GM19463 (cell line): ENCODE data around the gene PHACTR3.

Experiments
- ATAC-seq: cut with Tn5 transposase; IDR thresholded peaks from one replicate; pipeline ENCODE4 v1.9.1; 2021; ENCODE audit warnings: mild to moderate bottlenecking, moderate library complexity; ENCODE audit not compliant: unreplicated experiment

The PHACTR3 gene

GRCh38 chr20:59688999-59689398, 84.7 kb downstream of the PHACTR3 start:
- ATAC-seq = no peak

GRCh38 chr20:59690101-59690500, 85.8 kb downstream of the PHACTR3 start:
- no peak for ATAC-seq

- ATAC-seq = no peak
Observed at GRCh38 chr20:59690976-59691375, 86.6 kb downstream of the PHACTR3 start.

GRCh38 chr20:59692139-59692538, 87.8 kb downstream of the PHACTR3 start:
- ATAC-seq = no peak

GRCh38 chr20:59693587-59693986, 89.2 kb downstream of the PHACTR3 start:
- ATAC-seq = no peak

DNA sequence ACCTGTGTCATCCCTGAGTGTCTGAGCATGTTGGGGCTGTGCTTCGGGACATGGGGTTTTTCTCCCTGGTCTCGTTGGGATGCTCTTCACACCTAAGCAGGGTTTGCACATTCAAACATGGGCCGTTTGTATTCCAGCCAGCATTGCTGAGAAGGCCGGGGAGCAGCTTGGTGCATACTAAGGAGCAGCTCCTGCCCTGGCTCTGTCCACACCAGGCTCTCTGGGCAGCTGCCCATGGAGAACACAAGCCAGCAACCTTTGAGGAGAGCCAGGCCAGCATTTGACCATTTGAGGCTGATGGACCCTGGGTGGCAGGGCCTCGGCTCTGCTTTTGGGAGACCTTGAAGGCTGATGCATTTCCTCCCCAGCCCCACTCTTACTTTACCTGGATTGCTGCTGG, 92.1 kb downstream of the PHACTR3 start:
- no peak for ATAC-seq

DNA sequence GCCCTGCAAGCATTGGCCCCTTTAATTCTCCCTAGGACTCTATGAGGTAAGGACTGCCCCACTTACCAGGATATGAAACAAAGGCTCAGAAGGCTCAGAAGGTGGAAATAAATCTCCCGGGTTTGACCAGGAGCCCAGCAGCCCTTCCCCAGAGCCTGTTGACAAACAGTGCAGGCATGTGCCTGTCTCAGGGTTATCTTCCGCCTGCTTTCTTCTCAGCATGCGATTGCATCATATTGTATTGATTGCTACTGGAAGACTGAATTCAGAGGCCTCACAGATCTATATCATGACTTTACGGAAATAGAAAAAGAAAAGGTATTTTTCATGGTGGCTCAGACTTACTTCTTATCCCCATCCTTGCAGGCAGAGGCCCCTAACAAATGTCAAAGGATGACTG, 92.7 kb downstream of the PHACTR3 start:
- ATAC-seq = no peak

DNA sequence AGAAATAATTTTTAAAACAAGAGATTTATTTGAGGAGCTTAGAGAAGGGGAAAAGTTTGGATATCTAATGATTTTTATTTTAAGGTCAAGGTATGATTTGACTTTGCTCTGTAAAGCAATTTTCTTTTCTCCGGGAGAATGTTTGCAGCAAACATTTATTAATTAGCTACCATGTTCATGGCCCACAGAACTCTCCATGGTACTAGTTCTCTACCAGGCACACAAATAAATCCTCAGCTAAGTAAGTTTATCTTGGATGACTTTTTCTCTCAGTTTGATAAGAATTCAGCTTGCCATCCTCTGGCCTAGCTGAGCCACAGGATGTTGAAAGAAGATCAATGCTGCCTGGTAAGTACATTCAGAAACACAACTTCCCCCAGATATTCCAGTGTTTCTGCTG, 94.3 kb downstream of the PHACTR3 start:
- ATAC-seq = no peak

GRCh38 chr20:59701236-59701635, 96.9 kb downstream of the PHACTR3 start:
- no peak for ATAC-seq

GRCh38 chr20:59703046-59703445, 98.7 kb downstream of the PHACTR3 start:
- no peak for ATAC-seq

DNA sequence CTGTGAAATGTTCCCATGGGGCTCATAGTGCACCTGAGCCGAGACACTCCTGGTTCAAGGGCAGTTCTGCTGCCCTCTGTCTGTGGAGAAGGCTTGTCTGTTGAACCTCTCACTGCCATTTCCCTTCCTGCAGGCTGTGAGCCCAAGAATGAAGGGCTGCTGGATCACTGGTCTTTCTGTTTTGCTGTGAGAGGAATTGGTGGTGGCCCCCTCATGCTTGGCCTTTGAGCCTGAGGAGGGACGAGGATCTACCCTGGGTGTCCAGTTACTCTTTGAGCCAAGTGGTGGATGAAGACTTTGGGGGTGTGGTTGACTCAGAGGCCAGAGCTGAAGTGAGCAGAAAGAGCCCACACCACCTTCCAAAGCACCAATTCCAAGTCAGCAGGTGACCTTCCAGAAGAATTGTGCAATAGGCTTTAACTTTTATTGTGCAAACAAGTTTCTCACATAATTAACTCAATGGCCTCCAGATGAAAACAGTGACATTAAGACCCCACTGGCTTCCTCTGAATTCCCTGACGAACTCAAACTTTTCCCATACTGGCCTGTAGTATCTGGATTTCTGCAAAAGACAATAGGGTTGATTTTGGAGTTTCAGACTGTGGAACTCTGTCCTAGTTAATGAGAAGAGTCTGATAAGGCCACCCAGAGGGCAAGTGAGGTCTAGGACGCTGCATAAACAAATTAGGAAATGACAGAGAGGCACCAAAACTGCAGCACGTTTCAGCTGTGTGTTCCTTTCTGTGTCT, 101.5 kb downstream of the PHACTR3 start:
- no peak for ATAC-seq

- ATAC-seq = no peak
Observed at GRCh38 chr20:59706400-59706693, 102.0 kb downstream of the PHACTR3 start.

DNA sequence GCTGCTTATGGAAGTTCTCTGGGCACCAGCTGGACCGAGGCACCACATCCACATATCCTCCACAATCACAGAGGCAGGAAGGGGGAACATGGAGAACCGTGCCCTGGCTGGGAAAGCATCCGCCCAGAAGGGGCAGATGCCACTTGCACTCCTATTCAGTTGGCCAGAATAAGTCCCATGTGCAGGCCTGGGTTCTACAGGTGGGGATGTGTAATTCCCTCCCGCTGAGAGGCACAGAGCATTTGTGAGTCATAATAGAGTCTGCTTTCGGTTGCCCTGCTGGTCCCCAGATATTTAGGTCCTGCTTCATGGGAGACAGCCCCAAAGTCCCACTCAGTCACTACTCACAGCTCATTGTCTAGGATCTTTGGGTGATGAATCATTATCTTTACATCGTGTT, 104.0 kb downstream of the PHACTR3 start:
- ATAC-seq = no peak

GRCh38 chr20:59709636-59710035, 105.3 kb downstream of the PHACTR3 start:
- no peak for ATAC-seq

GRCh38 chr20:59718071-59718470, 113.7 kb downstream of the PHACTR3 start:
- no peak for ATAC-seq

- ATAC-seq = no peak
Observed at GRCh38 chr20:59718751-59719150, 114.4 kb downstream of the PHACTR3 start.

- no peak for ATAC-seq
Observed at GRCh38 chr20:59720013-59720412, 115.7 kb downstream of the PHACTR3 start.

DNA sequence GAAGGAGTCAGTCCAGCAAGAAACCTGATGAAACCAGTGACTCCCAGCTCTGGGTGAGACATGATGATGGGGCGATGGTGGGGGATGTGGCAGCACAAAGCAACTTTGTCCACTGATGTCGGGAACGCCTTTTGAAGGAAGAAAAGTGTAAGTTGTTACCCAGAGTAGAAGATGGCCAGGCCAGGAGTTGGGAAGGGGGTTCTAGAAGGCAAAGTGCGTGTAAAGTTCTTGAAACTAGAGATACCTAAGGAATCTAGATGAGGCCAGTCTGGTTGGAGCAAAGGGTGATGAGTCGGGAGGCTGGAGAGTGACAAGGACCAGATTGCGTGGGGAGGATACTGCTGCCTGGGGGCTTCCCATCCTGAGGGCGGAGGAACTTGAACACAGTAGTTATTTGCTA, 117.0 kb downstream of the PHACTR3 start:
- ATAC-seq = no peak

DNA sequence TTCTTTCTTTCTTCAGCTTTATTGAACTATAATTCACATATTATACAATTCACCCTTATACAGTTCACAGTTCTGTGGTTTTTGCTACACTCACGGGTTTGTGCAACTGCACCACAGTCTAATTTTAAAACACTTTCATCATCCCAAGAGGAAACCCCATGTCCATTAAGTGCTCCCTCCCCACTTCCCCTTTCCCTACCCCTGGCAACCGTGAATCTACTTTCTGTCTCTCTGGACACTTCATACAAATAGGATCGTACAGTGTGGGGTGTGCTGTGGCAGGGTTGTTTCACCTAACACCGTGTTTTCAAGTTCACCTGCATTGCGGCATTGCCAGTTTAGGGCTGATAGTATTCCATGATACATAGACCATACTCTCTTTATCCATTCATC, 118.8 kb downstream of the PHACTR3 start:
- ATAC-seq = no peak

DNA sequence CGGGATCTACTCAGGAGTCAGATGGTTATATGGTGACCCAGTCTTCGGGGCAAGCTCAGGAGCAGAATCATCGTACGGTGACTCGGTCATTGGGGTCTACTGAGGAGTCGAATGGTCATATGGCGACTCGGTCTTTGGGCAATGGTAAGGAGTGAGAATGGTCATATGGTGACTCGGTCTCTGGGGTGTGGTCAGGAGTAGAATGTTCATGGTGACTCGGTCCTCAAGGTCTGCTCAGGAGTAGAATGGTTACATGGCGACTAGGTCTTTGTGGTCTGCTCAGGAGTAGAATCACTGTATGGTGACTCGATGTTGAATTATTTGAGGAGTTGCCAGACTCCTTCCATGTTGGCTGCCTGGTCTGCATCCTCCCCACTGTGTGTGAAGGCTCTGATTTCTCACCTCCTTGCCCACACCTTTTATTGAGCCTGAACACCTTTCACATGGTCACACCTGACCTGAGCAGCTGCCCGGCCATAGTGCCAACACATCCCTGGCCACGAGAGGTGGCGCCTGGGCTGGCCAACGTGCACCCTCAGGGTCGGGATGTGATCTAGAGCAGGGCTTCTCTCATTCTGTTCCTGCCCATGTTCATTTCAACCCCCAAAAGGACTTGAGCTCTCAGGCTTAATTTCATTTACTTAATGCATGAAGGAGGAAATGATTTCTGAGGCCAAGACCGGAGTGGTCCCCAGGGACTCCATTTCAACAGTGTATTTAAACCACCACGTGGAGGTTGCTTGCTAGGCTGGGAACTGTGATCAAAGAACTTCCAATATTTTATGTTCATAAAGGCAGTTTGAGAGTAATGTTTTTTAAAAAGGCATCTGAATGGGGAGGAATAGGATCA, 119.5 kb downstream of the PHACTR3 start:
- ATAC-seq = no peak

GRCh38 chr20:59724457-59725366, 120.4 kb downstream of the PHACTR3 start:
- no peak for ATAC-seq
